ENCODE results near the gene BMF.
A peak's percentile ranks its signal among the peaks of the same experiment; 100 is the strongest.

BMF gene

DNA sequence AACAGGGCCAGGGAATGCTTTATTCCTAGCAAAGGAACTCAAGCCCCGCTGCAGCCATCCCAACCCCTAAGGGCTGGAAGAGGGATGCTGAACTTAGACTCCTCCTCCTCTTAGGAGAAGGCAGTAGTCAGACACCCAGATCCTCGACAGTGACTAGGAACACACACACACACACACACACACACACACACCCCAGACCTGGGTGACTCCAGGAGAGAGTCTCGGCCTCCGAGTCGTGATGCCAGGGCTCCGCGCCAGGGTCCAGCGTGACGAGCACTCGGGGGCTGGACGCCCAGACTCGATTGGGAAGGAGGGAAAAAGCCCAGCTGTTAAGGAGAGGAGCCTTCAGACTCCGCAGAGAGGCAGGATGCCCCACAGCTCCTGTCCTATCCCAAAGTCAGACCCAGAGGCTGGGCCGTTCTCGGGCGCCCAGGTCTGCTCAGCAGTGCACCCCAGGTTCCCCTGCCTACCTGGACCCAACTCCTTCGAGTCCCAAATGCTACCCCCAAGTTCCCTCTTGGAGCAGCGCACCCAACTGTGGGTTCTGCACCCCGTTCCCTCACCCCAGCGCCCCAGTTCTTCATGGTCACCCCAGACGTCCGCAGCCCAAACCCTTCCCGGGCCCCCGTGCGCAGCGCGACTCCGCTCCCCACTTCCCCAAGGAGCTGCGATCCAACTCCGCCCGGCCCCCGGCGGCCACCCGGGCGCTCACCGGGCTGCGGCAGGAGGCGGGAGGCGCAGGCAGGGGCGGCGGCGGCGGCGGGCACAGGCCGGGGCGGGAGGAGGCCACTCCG, 421 bp downstream of the BMF start:
- Histone ChIP-seq H3K4me3 (ENCODE audit: low read length) (peak overlapping the region; percentile 78), H3K18ac (ENCODE audit: low read length) (no peak overlapping the region), H3K4me1 (ENCODE audit: control insufficient read depth, low read depth, low read length) (peaks cover 26% of the 10 kb centered on the region), H3K23ac (ENCODE audit: low read length) (peak overlapping the region; percentile 51), H2BK15ac (replicated peaks; ENCODE audit: low read depth) (no peak overlapping the region), H3K27me3 (ENCODE audit: insufficient read depth, low read length, poor library complexity) (no peaks in the 10 kb centered on the region), H2BK120ac (ENCODE audit: low read depth, low read length) (no peak overlapping the region), H3K9ac (ENCODE audit: low read length) (peak overlapping the region; percentile 84), H3K79me2 (ENCODE audit: control insufficient read depth, insufficient read depth, low read length) (no peaks in the 10 kb centered on the region), H3K79me1 (ENCODE audit: low read length) (no peaks in the 10 kb centered on the region), H3K56ac (ENCODE audit: low read length) (peak overlapping the region; percentile 88), H3K27ac (ENCODE audit: low read depth, low read length) (no peak overlapping the region), H3K36me3 (ENCODE audit: control insufficient read depth, insufficient read depth, low read length) (no peaks in the 10 kb centered on the region), H2BK5ac (ENCODE audit: low read length) (peak overlapping the region; percentile 15), H2AK5ac (ENCODE audit: low read length) (no peak overlapping the region), H4K8ac (ENCODE audit: low read depth, low read length) (no peak overlapping the region), H3K4me2 (ENCODE audit: low read length) (peak overlapping the region; percentile 78), H3K4ac (ENCODE audit: low read depth, low read length) (peak overlapping the region; percentile 46), H4K5ac (ENCODE audit: low read length) (no peak overlapping the region)
- peak; percentile 70 for DNase-seq
- no CpG with 5 or more reads among the region's 47 CpGs for WGBS (ENCODE audit: extremely low coverage, insufficient coverage, low lambda C conversion rate)

DNA sequence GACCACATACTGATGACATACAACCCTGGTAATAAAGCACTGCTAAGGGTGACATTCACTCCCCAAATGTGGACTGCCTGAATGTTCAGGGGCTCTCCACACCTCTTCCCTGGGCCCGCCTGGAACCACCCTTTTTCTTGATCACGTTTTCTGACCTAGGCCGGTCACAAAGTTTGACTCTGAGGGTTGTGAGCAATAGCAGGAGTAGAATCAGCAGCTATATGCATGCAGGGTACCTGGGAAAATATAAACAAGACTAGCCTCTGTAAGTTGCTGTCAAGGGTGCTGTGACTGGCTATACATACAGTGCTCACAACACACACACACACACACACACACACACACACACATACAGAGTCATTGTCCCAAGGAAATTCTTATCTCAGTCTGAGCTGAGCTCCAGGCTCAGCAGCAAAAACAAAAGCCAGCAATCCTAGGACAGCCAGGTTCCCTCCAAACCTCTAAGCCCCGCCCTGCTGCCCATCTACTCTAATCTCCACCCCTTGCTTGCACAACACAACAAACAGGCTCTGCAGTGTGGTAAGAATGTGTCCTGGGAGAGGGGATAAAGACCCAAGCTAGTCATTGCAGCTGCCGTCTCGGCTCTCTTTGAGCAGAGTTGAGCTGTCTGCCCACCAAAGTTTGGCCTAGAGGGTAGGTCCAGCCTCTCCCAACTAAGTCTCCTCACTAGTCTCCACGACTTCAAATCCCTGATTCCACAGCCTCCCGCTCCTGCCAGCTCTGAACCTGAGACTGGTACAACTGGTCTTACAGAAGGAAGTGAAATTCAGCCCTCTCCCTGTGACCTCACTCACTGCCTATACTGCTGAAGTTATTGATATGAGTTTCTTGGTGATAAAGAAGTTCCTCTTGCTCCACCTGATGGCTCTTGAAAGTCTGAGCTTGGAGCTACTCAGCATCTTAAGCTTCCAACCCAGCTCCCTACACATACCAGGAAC, 2.2 kb downstream of the BMF start:
- Histone ChIP-seq H3K56ac (ENCODE audit: low read length) (peak overlapping the region; percentile 83), H3K79me2 (ENCODE audit: control insufficient read depth, insufficient read depth, low read length) (no peaks in the 10 kb centered on the region), H3K79me1 (ENCODE audit: low read length) (peaks cover 2% of the 10 kb centered on the region), H3K4ac (ENCODE audit: low read depth, low read length) (no peak overlapping the region), H3K4me1 (ENCODE audit: control insufficient read depth, low read depth, low read length) (peaks cover 32% of the 10 kb centered on the region), H2BK15ac (replicated peaks; ENCODE audit: low read depth) (no peak overlapping the region), H3K27ac (ENCODE audit: low read depth, low read length) (peak overlapping the region; percentile 51), H4K8ac (ENCODE audit: low read depth, low read length) (no peak overlapping the region), H3K23ac (ENCODE audit: low read length) (no peak overlapping the region), H3K9ac (ENCODE audit: low read length) (peak overlapping the region; percentile 59), H3K18ac (ENCODE audit: low read length) (no peak overlapping the region), H3K36me3 (ENCODE audit: control insufficient read depth, insufficient read depth, low read length) (no peaks in the 10 kb centered on the region), H2AK5ac (ENCODE audit: low read length) (peak overlapping the region; percentile 52), H4K5ac (ENCODE audit: low read length) (no peak overlapping the region), H3K27me3 (ENCODE audit: insufficient read depth, low read length, poor library complexity) (no peaks in the 10 kb centered on the region), H3K4me3 (ENCODE audit: low read length) (no peak overlapping the region), H3K4me2 (ENCODE audit: low read length) (peak overlapping the region; percentile 26), H2BK120ac (ENCODE audit: low read depth, low read length) (no peak overlapping the region), H2BK5ac (ENCODE audit: low read length) (peak overlapping the region; percentile 27)
- no CpG with 5 or more reads among the region's 8 CpGs for WGBS (ENCODE audit: extremely low coverage, insufficient coverage, low lambda C conversion rate)
- peak; percentile 98 for DNase-seq

DNA sequence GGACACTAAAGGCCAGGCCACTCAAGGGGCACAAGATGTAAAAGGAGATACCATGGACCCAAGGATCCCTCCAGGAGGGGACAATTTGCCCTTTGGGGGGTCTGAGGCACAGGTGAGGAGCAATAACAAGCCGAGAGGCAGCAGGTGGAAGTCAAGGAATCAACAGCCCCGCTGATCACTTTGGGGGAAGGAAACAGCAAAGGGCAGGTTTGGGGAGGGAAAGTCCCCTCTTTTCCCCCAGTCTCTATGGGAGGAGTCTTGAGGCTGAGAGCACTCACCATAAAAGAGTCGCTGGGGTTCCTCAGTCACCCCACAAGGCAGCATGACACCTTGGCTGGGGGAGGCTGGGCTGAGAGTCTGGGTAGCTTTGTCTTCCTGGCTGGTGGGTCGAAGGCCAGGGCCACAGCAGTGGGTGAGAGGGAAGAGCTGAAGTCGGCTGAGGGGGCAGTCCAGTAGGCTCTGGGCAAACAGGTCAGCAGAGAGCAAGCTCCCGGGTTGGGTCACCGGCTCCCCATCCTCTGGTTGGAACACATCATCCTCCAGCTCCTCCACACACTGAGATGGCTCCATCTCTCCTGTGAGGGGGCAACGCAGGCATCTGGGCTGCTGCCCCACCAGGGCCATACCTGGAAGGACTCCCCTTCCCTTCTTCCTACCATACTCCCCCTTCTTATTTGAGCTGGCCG, 3.0 kb downstream of the BMF start:
- Histone ChIP-seq H2AK5ac (ENCODE audit: low read length) (peak overlapping the region; percentile 79), H3K18ac (ENCODE audit: low read length) (peak overlapping the region; percentile 22), H4K8ac (ENCODE audit: low read depth, low read length) (no peak overlapping the region), H2BK120ac (ENCODE audit: low read depth, low read length) (no peak overlapping the region), H3K56ac (ENCODE audit: low read length) (peak overlapping the region; percentile 90), H2BK5ac (ENCODE audit: low read length) (no peak overlapping the region), H3K79me2 (ENCODE audit: control insufficient read depth, insufficient read depth, low read length) (no peaks in the 10 kb centered on the region), H2BK15ac (replicated peaks; ENCODE audit: low read depth) (no peak overlapping the region), H3K79me1 (ENCODE audit: low read length) (peaks cover 2% of the 10 kb centered on the region), H3K23ac (ENCODE audit: low read length) (no peak overlapping the region), H3K4ac (ENCODE audit: low read depth, low read length) (peak overlapping the region; percentile 8), H3K27me3 (ENCODE audit: insufficient read depth, low read length, poor library complexity) (no peaks in the 10 kb centered on the region), H3K36me3 (ENCODE audit: control insufficient read depth, insufficient read depth, low read length) (peaks cover 1% of the 10 kb centered on the region), H3K4me2 (ENCODE audit: low read length) (no peak overlapping the region), H4K5ac (ENCODE audit: low read length) (peak overlapping the region; percentile 9), H3K27ac (ENCODE audit: low read depth, low read length) (no peak overlapping the region), H3K4me3 (ENCODE audit: low read length) (no peak overlapping the region), H3K4me1 (ENCODE audit: control insufficient read depth, low read depth, low read length) (peaks cover 36% of the 10 kb centered on the region), H3K9ac (ENCODE audit: low read length) (peak overlapping the region; percentile 67)
- WGBS (ENCODE audit: extremely low coverage, insufficient coverage, low lambda C conversion rate) = no CpG with 5 or more reads among the region's 9 CpGs
- no peak for DNase-seq

DNA sequence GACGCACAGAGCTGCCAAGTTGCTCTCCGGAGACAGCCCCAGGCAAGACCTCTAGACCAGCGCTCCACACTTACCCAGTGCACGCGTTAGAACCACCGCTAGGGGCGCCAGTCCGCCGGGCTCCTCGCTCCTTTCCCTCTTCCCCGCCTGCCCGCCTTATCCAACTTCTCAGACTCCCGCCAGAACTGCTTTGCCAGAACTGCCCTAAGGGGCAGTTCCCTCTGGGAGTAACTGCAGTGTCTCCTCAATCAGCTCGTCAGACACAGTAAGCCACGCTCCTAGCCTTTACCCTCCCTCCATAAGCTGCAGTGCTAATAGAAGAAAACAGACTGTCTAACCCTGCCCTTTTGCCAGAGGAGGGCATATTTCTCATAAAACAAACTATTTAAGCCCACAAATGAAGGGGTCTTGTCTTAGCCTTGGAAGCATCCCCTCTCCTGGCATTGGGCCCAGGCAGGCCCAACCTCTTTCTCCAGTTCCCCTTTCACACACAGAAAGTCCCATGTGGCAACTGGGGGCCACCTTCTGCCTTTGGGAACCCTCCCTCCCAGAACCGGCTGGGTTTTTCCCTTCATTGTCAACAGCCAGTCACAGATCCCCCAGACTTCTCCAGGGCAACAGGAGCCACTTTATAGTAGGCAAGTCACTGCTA, 3.7 kb downstream of the BMF start:
- Histone ChIP-seq H3K27me3 (ENCODE audit: insufficient read depth, low read length, poor library complexity) (no peaks in the 10 kb centered on the region), H3K79me1 (ENCODE audit: low read length) (peaks cover 2% of the 10 kb centered on the region), H2AK5ac (ENCODE audit: low read length) (peak overlapping the region; percentile 79), H3K4ac (ENCODE audit: low read depth, low read length) (peak overlapping the region; percentile 8), H3K4me1 (ENCODE audit: control insufficient read depth, low read depth, low read length) (peaks cover 42% of the 10 kb centered on the region), H2BK120ac (ENCODE audit: low read depth, low read length) (no peak overlapping the region), H2BK15ac (replicated peaks; ENCODE audit: low read depth) (no peak overlapping the region), H3K23ac (ENCODE audit: low read length) (no peak overlapping the region), H3K4me3 (ENCODE audit: low read length) (no peak overlapping the region), H3K27ac (ENCODE audit: low read depth, low read length) (no peak overlapping the region), H4K5ac (ENCODE audit: low read length) (peak overlapping the region; percentile 21), H3K9ac (ENCODE audit: low read length) (peak overlapping the region; percentile 67), H3K79me2 (ENCODE audit: control insufficient read depth, insufficient read depth, low read length) (no peaks in the 10 kb centered on the region), H4K8ac (ENCODE audit: low read depth, low read length) (no peak overlapping the region), H3K56ac (ENCODE audit: low read length) (peak overlapping the region; percentile 90), H3K18ac (ENCODE audit: low read length) (peak overlapping the region; percentile 22), H2BK5ac (ENCODE audit: low read length) (no peak overlapping the region), H3K4me2 (ENCODE audit: low read length) (no peak overlapping the region), H3K36me3 (ENCODE audit: control insufficient read depth, insufficient read depth, low read length) (peaks cover 2% of the 10 kb centered on the region)
- no CpG with 5 or more reads among the region's 16 CpGs for WGBS (ENCODE audit: extremely low coverage, insufficient coverage, low lambda C conversion rate)
- peak; percentile 97 for DNase-seq

DNA sequence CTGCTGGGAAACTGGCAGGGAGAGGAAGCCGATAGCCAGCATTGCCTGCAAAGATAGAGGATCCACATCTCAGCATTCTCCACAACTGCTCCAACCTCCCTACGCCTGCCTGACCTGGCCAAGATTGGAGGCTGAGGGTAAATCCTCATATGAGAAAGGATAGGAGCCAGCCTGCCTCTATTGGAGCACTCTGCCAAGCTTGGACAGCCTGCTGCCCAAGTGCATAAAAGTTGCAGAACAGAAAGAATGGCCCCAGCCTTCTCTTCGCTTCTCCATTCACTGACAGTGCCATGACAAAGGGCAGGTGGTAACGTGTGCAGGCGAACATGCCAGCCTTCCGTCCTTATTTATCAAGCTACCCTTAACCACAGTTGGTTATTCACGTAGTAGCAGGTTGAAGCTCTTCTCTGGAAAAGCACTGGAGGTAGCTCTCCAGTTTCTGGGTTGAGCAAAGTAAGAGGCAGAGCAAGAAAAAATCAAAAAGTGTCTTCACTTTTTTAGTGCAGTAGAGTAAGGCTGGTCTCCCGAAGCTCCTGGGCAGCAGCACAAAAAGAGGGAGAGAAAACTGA, 4.3 kb downstream of the BMF start:
- H3K18ac ChIP-seq (ENCODE audit: low read length) = peak overlapping the region; percentile 31
- H3K4me2 ChIP-seq (ENCODE audit: low read length) = no peak overlapping the region
- H3K27ac ChIP-seq (ENCODE audit: low read depth, low read length) = no peak overlapping the region
- H3K4me1 ChIP-seq (ENCODE audit: control insufficient read depth, low read depth, low read length) = peaks cover 43% of the 10 kb centered on the region
- WGBS (ENCODE audit: extremely low coverage, insufficient coverage, low lambda C conversion rate) = no CpG with 5 or more reads among the region's 8 CpGs
- no peak overlapping the region for H2BK120ac ChIP-seq (ENCODE audit: low read depth, low read length)
- no peak overlapping the region for H2BK15ac ChIP-seq (replicated peaks; ENCODE audit: low read depth)
- no peak overlapping the region for H2BK5ac ChIP-seq (ENCODE audit: low read length)
- no peak overlapping the region for H3K23ac ChIP-seq (ENCODE audit: low read length)
- no peaks in the 10 kb centered on the region for H3K27me3 ChIP-seq (ENCODE audit: insufficient read depth, low read length, poor library complexity)
- H2AK5ac ChIP-seq (ENCODE audit: low read length) = no peak overlapping the region
- H4K5ac ChIP-seq (ENCODE audit: low read length) = no peak overlapping the region
- no peaks in the 10 kb centered on the region for H3K79me2 ChIP-seq (ENCODE audit: control insufficient read depth, insufficient read depth, low read length)
- H3K36me3 ChIP-seq (ENCODE audit: control insufficient read depth, insufficient read depth, low read length) = peaks cover 2% of the 10 kb centered on the region
- H4K8ac ChIP-seq (ENCODE audit: low read depth, low read length) = no peak overlapping the region
- peak overlapping the region; percentile 45 for H3K56ac ChIP-seq (ENCODE audit: low read length)
- H3K9ac ChIP-seq (ENCODE audit: low read length) = peak overlapping the region; percentile 0
- DNase-seq = no peak
- H3K4ac ChIP-seq (ENCODE audit: low read depth, low read length) = no peak overlapping the region
- H3K4me3 ChIP-seq (ENCODE audit: low read length) = no peak overlapping the region
- peaks cover 2% of the 10 kb centered on the region for H3K79me1 ChIP-seq (ENCODE audit: low read length)
